PFSK-1 (cell line): Measurements from ENCODE around the gene PAX8.

Experiments
- FOXP2 ChIP-seq: optimal IDR thresholded peaks from 2 replicates; pipeline ENCODE3; 2011; ENCODE audit warnings: borderline replicate concordance, control low read depth, inconsistent platforms; ENCODE audit not compliant: insufficient read depth; ENCODE audit errors: extremely low read length, extremely low read depth
- POLR2AphosphoS5 ChIP-seq: IDR thresholded peaks from 2 replicates; pipeline ENCODE4 v1.6.1; 2012; ENCODE audit warnings: low read depth, mild to moderate bottlenecking, control low read depth, low read length, moderate library complexity
- REST ChIP-seq, 2 experiments: IDR thresholded peaks; 2 replicates each; pipeline versions ENCODE4 v1.6.1 to v1.8.0; 2011 to 2012; ENCODE audit warnings: low read depth in 2 of 2, low read length in 2 of 2, control low read depth in 1 of 2, inconsistent platforms in 1 of 2, mild to moderate bottlenecking in 1 of 2, moderate library complexity in 1 of 2; ENCODE audit not compliant: insufficient read depth in 1 of 2
- SIN3A ChIP-seq: IDR thresholded peaks from 2 replicates; pipeline ENCODE4 v1.6.1; 2012; ENCODE audit warnings: mild to moderate bottlenecking, low read length, moderate library complexity, borderline replicate concordance; ENCODE audit not compliant: insufficient read depth
- TAF1 ChIP-seq: IDR thresholded peaks from 2 replicates; pipeline ENCODE4 v1.6.1; 2012; ENCODE audit warnings: low read length, control low read depth, borderline replicate concordance; ENCODE audit not compliant: insufficient read depth

GRCh38 chr2:113209646-113210171 is 69.0 kb downstream of the PAX8 start:
- TF ChIP-seq POLR2AphosphoS5 (no peak), TAF1 (no peak), REST (IDR thresholded peaks at IDR 0.05; ENCODE audit: insufficient read depth in 1 of 2, low read depth in 2 of 2, low read length in 2 of 2) (no peak), FOXP2 (no peak), SIN3A (no peak)
